ENCODE results near the gene PPP1R1C. TPM values are rescaled to one million over a fixed set of nuclear protein-coding genes. Genes with fewer than 3 reads are reported as not detected.
"Not testable (repeated sequence)": the region's sequence is repeated elsewhere in the genome, so short reads cannot be mapped to it uniquely, and the experiment has no call there.

Gene PPP1R1C
- total RNA-seq, 1 experiment from 2014 or later, result 2.8 TPM

GRCh38 chr2:182019731-182020130, 34.1 kb downstream of the PPP1R1C start:
- H3K36me3 ChIP-seq (ENCODE audit: control insufficient read depth, insufficient read depth, low read length), result no peaks in the 10 kb centered on the region
- H3K27me3 Mint-ChIP-seq (ENCODE audit: insufficient read depth, unreplicated experiment), result no peaks in the 10 kb centered on the region
- BruUV-seq (replicated peaks), result no TSS peak
- no peak for DNase-seq
- ChIA-PET POLR2A (no interaction called here), CTCF (no interaction called here)
- H3K9me3 Mint-ChIP-seq (ENCODE audit: unreplicated experiment), result peaks cover 13% of the 10 kb centered on the region
- no peaks in the 10 kb centered on the region for H3K27me3 ChIP-seq (replicated peaks; ENCODE audit: control insufficient read depth, insufficient read depth, low read length)
- no peak overlapping the region for H3K4me3 Mint-ChIP-seq (ENCODE audit: unreplicated experiment)
- H3K27ac Mint-ChIP-seq (ENCODE audit: unreplicated experiment), result no peak overlapping the region
- no peaks in the 10 kb centered on the region for H3K4me1 ChIP-seq
- no peak for TF ChIP-seq CTCF (IDR thresholded peaks at IDR 0.05; ENCODE audit: insufficient read depth in 1 of 2, low read depth in 1 of 2, low read length in 1 of 2, severe bottlenecking in 1 of 2, unreplicated experiment in 1 of 2)
- intact Hi-C loops (cut with micrococcal nuclease; ENCODE audit: unreplicated experiment), result loop anchor here (1.0 kb wide), 1 partner anchor 19 kb away; no protein-coding TSS in a partner anchor
- peaks cover 10% of the 10 kb centered on the region for H3K4me1 Mint-ChIP-seq (ENCODE audit: low read depth, unreplicated experiment)
- no peak overlapping the region for H3K4me3 ChIP-seq (ENCODE audit: low read depth, low read length)
- no peaks in the 10 kb centered on the region for H3K36me3 Mint-ChIP-seq (ENCODE audit: insufficient read depth, unreplicated experiment)
- peaks cover 21% of the 10 kb centered on the region for H3K9me3 ChIP-seq

- peaks cover 21% of the 10 kb centered on the region for H3K9me3 ChIP-seq
- H3K4me3 ChIP-seq (ENCODE audit: low read depth, low read length), result no peak overlapping the region
- no peak for DNase-seq
- TF ChIP-seq CTCF (IDR thresholded peaks at IDR 0.05; ENCODE audit: insufficient read depth in 1 of 2, low read depth in 1 of 2, low read length in 1 of 2, severe bottlenecking in 1 of 2, unreplicated experiment in 1 of 2), result no peak
- H3K36me3 ChIP-seq (ENCODE audit: control insufficient read depth, insufficient read depth, low read length), result no peaks in the 10 kb centered on the region
- no peaks in the 10 kb centered on the region for H3K27me3 ChIP-seq (replicated peaks; ENCODE audit: control insufficient read depth, insufficient read depth, low read length)
- H3K4me1 Mint-ChIP-seq (ENCODE audit: low read depth, unreplicated experiment), result peaks cover 10% of the 10 kb centered on the region
- H3K4me3 Mint-ChIP-seq (ENCODE audit: unreplicated experiment), result no peak overlapping the region
- H3K9me3 Mint-ChIP-seq (ENCODE audit: unreplicated experiment), result peaks cover 13% of the 10 kb centered on the region
- no peaks in the 10 kb centered on the region for H3K36me3 Mint-ChIP-seq (ENCODE audit: insufficient read depth, unreplicated experiment)
- no peaks in the 10 kb centered on the region for H3K27me3 Mint-ChIP-seq (ENCODE audit: insufficient read depth, unreplicated experiment)
- POLR2A ChIA-PET, result no interaction called here
- intact Hi-C loops (cut with micrococcal nuclease; ENCODE audit: unreplicated experiment), result loop anchor here (1.0 kb wide), 1 partner anchor 18 kb away; no protein-coding TSS in a partner anchor
- no TSS peak for BruUV-seq (replicated peaks)
- H3K4me1 ChIP-seq, result no peaks in the 10 kb centered on the region
- H3K27ac Mint-ChIP-seq (ENCODE audit: unreplicated experiment), result no peak overlapping the region
- CTCF ChIA-PET, result no interaction called here
Measured at GRCh38 chr2:182020286-182021070, 34.8 kb downstream of the PPP1R1C start.

- no peak overlapping the region for H3K4me3 ChIP-seq (ENCODE audit: low read depth, low read length)
- no peaks in the 10 kb centered on the region for H3K27me3 Mint-ChIP-seq (ENCODE audit: insufficient read depth, unreplicated experiment)
- DNase-seq, result no peak
- H3K27ac Mint-ChIP-seq (ENCODE audit: unreplicated experiment), result no peak overlapping the region
- TF ChIP-seq CTCF (IDR thresholded peaks at IDR 0.05; ENCODE audit: insufficient read depth in 1 of 2, low read depth in 1 of 2, low read length in 1 of 2, severe bottlenecking in 1 of 2, unreplicated experiment in 1 of 2), result no peak
- ChIA-PET POLR2A (no interaction called here), CTCF (no interaction called here)
- H3K27me3 ChIP-seq (replicated peaks; ENCODE audit: control insufficient read depth, insufficient read depth, low read length), result no peaks in the 10 kb centered on the region
- H3K4me1 ChIP-seq, result no peaks in the 10 kb centered on the region
- H3K36me3 ChIP-seq (ENCODE audit: control insufficient read depth, insufficient read depth, low read length), result no peaks in the 10 kb centered on the region
- peaks cover 13% of the 10 kb centered on the region for H3K9me3 Mint-ChIP-seq (ENCODE audit: unreplicated experiment)
- intact Hi-C loops (cut with micrococcal nuclease; ENCODE audit: unreplicated experiment), result no loop called here
- no TSS peak for BruUV-seq (replicated peaks)
- no peak overlapping the region for H3K4me3 Mint-ChIP-seq (ENCODE audit: unreplicated experiment)
- no peaks in the 10 kb centered on the region for H3K36me3 Mint-ChIP-seq (ENCODE audit: insufficient read depth, unreplicated experiment)
- peaks cover 10% of the 10 kb centered on the region for H3K4me1 Mint-ChIP-seq (ENCODE audit: low read depth, unreplicated experiment)
- peaks cover 21% of the 10 kb centered on the region for H3K9me3 ChIP-seq
Measured at GRCh38 chr2:182023235-182023634, 37.6 kb downstream of the PPP1R1C start.

GRCh38 chr2:182030875-182031274, 45.2 kb downstream of the PPP1R1C start:
- CTCF ChIA-PET; H3K4me1 Mint-ChIP-seq (ENCODE audit: low read depth, unreplicated experiment); POLR2A ChIA-PET; H3K36me3 ChIP-seq (ENCODE audit: control insufficient read depth, insufficient read depth, low read length); H3K9me3 Mint-ChIP-seq (ENCODE audit: unreplicated experiment); H3K9me3 ChIP-seq; H3K36me3 Mint-ChIP-seq (ENCODE audit: insufficient read depth, unreplicated experiment); H3K27me3 ChIP-seq (replicated peaks; ENCODE audit: control insufficient read depth, insufficient read depth, low read length); H3K27me3 Mint-ChIP-seq (ENCODE audit: insufficient read depth, unreplicated experiment); H3K4me1 ChIP-seq: not testable (repeated sequence)
- DNase-seq, result peak; percentile 46 to 48
- H3K4me3 Mint-ChIP-seq (ENCODE audit: unreplicated experiment), result peak overlapping the region; percentile 78
- intact Hi-C loops (cut with micrococcal nuclease; ENCODE audit: unreplicated experiment), result loop anchor here (5.0 kb wide), 1 partner anchor 46 kb away; no protein-coding TSS in a partner anchor
- peak overlapping the region; percentile 41 for H3K4me3 ChIP-seq (ENCODE audit: low read depth, low read length)
- peak overlapping the region; percentile 45 for H3K27ac Mint-ChIP-seq (ENCODE audit: unreplicated experiment)
- BruUV-seq (replicated peaks), result TSS peak; percentile 53

All from Caco-2 (cell line).